WERI-Rb-1 (cell line): Measurements from ENCODE around the gene DES.

Experiments used
- DNase-seq: peaks from one replicate; pipeline ENCODE4 v3.0.0-alpha.2; 2020
- H3K27ac ChIP-seq: fragments of 250-450 bp; sonication (Bioruptor Pico); 2 replicates; pipeline ENCODE4 v1.5.1; 2020; ENCODE audit warnings: mild to moderate bottlenecking, moderate library complexity
- H3K27me3 ChIP-seq: fragments of 250-450 bp; sonication (Bioruptor Pico); 2 replicates; pipeline ENCODE4 v1.5.1; 2021; ENCODE audit warnings: mild to moderate bottlenecking, low read depth, moderate library complexity; ENCODE audit not compliant: insufficient read depth, severe bottlenecking
- H3K36me3 ChIP-seq: fragments of 250-450 bp; sonication (Bioruptor Pico); 2 replicates; pipeline ENCODE4 v1.5.1; 2020; ENCODE audit warnings: mild to moderate bottlenecking, moderate library complexity
- H3K4me3 ChIP-seq: 2 replicates; pipeline ENCODE4 v1.5.1; 2011; ENCODE audit warnings: low read depth, mild to moderate bottlenecking, control low read depth, low read length
- H3K9me3 ChIP-seq: fragments of 250-450 bp; sonication (Bioruptor Pico); 2 replicates; pipeline ENCODE4 v1.5.1; 2021; ENCODE audit warnings: mild to moderate bottlenecking, moderate library complexity; ENCODE audit not compliant: severe bottlenecking
- CTCF ChIP-seq: IDR thresholded peaks from 2 replicates; pipeline ENCODE4 v1.5.1; 2011; ENCODE audit warnings: low read depth, mild to moderate bottlenecking, control low read depth, inconsistent platforms, low read length

Gene DES

DNA sequence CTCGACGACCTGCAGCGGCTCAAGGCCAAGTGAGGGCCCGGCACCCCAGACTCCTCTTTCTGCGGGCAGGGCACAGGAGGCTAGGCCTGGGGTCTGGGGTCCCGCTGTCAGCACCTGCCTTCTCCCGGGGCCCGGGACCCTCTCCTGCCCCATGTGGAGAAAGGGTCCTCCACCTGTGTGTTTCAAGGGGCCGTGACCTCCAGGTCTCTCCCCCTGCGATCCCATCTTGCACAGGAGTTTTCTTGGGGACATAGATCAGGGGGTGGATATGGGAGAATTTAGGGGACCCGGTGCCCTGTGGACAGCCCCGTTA, 791 bp downstream of the DES start:
- Histone ChIP-seq H3K36me3 (no peaks in the 10 kb centered on the region), H3K27ac (no peak overlapping the region), H3K9me3 (no peaks in the 10 kb centered on the region), H3K4me3 (no peak overlapping the region), H3K27me3 (no peaks in the 10 kb centered on the region)
- DNase-seq = no peak
- TF ChIP-seq CTCF = no peak

DNA sequence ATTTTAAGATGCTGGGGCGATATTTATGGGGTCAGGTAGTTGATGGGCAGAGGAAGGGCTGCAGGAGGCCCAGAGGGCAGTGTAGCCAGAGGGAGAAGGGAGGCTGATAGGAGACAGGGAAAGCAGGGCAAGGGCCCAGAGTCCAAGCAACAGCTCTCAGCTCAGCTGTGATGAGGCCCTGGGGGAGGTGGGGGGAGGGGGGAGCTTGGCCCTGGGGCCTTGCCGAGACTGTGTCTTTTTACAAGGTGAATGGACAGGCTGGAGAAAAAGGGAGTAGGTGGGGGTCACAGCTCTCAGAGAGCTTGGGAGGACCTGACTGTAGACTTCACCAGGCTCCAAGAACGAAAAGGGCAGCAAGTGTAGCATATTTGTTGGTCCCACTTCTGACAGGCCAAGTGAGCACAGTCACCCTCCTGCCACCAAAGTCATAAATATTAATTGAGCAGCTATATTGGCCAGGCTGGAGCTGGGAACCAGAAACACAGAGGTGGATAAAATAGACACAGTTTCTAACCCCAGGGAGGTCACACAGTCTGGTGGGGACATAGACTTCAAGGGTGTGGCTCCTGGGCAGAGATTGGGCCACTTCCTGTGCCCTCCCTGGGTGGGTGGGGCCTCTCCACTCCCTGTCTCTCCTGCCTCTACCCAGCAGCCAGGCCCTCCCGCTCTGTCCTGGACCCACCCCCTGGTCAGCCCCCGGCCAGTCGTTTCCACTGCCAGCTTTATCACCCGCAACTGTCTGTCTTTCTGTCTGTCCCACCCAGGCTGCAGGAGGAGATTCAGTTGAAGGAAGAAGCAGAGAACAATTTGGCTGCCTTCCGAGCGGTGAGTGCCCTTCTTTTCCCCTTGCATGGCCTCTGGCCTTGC, 1.4 kb downstream of the DES start:
- Histone ChIP-seq H3K9me3 (no peaks in the 10 kb centered on the region), H3K36me3 (no peaks in the 10 kb centered on the region), H3K27me3 (no peaks in the 10 kb centered on the region), H3K4me3 (no peak overlapping the region), H3K27ac (no peak overlapping the region)
- no peak for TF ChIP-seq CTCF
- no peak for DNase-seq

GRCh38 chr2:219420687-219421086, 2.5 kb downstream of the DES start:
- Histone ChIP-seq H3K27ac (no peak overlapping the region), H3K36me3 (no peaks in the 10 kb centered on the region), H3K4me3 (no peak overlapping the region), H3K9me3 (no peaks in the 10 kb centered on the region), H3K27me3 (no peaks in the 10 kb centered on the region)
- TF ChIP-seq CTCF = no peak
- no peak for DNase-seq

- TF ChIP-seq CTCF = no peak
- Histone ChIP-seq H3K4me3 (no peak overlapping the region), H3K9me3 (no peaks in the 10 kb centered on the region), H3K27me3 (no peaks in the 10 kb centered on the region), H3K36me3 (no peaks in the 10 kb centered on the region), H3K27ac (no peak overlapping the region)
- no peak for DNase-seq
Measured at GRCh38 chr2:219421323-219421722, 3.1 kb downstream of the DES start.

- no peak for DNase-seq
- no peaks in the 10 kb centered on the region for H3K36me3 ChIP-seq
- TF ChIP-seq CTCF = no peak
- no peak overlapping the region for H3K27ac ChIP-seq
- H3K9me3 ChIP-seq = no peaks in the 10 kb centered on the region
- no peaks in the 10 kb centered on the region for H3K27me3 ChIP-seq
- H3K4me3 ChIP-seq = no peak overlapping the region
Measured at GRCh38 chr2:219422952-219423534, 4.9 kb downstream of the DES start.
